GM15510 (cell line): Measurements from ENCODE around the gene SEMA3G.

Experiments used
- POLR2A ChIP-seq: IDR thresholded peaks from 3 replicates; pipeline ENCODE4 v1.6.1; 2011; ENCODE audit warnings: borderline replicate concordance; ENCODE audit not compliant: insufficient read length; ENCODE audit errors: extremely low read depth

SEMA3G gene

DNA sequence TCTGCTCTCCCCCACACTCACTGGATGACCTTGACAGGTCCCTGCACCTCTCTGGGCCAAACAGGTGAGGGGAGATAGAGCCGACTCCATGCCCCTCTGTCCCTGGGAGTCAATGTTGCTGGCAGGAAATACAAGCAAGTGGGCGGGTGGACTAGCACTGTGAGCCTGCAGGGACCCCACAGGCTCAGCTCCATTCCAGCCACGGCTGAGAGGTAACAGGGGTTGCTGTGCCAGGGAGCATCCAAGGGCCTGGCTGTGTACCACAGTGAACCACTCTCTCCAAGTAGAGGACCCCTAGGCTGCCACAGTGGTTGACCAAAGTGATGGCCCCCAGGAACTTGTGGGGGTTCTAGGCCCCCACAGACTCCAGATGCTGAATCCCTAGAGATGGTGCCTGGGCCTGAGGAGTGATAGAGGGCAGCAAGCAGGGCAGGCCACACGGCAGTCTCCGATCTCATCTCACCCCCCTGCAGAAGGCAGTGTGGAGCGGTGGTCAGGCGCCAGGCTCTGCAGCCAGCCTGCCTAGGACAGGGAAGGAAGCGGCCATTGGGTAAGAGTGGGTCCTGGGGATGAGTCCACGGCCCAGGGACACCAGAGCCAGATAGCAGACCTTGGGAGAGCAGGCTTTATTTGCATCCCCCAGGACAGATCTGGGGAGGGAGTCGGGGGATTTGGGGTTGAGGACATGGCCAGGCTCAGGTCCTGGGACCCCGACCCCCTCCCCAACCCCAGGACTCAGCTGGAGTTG is 5.8 kb upstream of the SEMA3G start:
- TF ChIP-seq POLR2A = no peak

DNA sequence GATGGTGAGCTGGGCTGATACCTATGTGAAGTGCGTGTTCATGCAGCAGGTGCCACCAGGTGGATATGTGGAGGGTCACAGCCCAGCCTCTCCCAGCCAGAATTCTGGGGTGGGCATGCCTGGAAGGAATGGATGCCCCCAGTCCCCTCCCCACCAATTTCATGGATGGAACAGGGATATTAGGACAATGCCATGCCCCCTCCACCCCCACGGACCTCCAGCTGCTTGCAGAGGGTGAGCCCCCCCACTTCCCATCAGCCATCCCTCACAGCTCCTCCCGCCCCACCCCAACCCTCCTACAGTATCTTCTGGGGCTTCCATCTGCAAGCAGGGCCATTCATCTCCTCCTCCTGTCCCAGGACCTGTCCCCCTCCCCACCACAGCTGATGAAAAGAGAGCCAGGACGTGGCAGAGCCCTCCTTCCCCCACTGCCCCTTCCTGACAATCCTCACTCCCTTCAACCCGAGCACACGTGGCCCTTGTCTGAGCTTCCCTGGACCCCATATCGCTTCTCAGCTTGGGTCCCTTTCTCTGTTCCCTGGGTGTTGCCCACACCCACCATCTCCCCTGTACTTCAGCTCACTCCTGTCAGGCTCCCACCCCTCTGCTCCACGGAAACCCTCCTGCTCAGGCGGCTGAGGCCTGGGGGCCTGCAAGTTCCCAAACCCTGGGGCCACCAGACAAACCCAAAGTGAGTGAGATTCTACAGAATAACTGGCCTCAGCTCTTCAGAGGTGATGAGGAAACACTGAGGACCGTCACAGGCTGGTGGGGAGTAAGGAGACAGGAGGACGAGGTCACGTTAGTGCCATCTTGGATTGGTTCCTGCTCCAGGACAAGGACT is 2.8 kb upstream of the SEMA3G start:
- TF ChIP-seq POLR2A = no peak

DNA sequence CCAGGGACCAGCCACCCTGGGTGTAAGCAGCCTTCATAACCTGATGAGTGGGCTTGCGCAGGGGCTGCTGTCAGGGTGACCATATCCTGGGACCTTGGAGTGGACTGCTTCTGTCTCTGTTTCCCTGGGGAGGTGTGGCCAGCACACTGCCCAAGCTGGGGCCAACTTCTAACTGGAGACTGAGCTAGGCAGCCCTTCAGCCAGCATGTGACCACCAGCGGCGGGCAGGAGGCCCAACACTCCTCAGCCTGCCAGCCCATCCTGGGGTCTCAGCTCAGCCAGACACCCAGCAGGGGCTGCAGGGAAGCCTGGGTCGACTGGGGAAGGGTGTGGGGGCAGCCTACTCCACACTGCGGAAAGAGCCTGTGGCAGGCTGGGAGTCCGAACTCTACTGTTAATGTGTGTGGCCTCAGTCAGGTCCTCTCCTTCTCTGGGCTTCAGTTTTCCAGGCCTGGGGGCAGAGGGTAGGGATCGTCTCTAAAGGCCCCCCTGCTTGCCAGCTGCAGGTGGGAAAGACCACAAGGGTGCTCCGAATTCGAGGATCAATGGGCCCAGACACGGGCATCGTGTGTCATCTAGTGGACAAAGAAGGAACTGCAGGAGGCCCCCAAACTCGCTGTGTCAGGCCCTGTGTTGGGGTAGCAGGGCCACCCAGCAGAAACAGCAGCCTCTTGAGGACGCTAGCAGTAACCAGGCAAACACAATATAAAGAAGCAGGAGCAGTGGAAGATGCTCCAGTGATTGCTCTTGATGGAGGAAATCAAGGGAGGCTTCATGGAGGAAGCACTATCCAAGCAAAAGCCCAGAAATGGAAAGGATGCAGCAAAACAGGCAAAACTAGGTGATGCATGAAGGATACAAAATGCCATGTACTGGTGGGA is 2.0 kb upstream of the SEMA3G start:
- TF ChIP-seq POLR2A = no peak

DNA sequence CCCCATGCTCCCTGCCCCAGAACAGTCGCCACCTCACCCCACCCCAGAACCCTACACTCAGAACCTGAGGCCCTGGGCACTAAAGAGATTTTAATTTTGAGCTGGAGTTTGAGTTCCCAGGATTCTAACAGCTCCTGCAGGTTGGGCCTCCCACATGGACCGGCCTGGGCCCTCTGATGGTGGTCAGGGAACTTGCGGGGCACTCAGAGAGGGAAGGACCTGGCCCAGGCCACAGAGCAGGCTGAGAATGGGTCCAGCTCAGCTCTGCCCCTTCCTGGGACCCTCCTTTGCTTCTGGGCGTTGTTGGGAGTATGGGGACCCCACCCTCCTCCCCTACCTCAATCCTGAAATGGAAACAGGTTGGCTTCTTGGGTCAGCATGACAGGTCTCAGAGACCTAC is 1.1 kb upstream of the SEMA3G start:
- no peak for TF ChIP-seq POLR2A

DNA sequence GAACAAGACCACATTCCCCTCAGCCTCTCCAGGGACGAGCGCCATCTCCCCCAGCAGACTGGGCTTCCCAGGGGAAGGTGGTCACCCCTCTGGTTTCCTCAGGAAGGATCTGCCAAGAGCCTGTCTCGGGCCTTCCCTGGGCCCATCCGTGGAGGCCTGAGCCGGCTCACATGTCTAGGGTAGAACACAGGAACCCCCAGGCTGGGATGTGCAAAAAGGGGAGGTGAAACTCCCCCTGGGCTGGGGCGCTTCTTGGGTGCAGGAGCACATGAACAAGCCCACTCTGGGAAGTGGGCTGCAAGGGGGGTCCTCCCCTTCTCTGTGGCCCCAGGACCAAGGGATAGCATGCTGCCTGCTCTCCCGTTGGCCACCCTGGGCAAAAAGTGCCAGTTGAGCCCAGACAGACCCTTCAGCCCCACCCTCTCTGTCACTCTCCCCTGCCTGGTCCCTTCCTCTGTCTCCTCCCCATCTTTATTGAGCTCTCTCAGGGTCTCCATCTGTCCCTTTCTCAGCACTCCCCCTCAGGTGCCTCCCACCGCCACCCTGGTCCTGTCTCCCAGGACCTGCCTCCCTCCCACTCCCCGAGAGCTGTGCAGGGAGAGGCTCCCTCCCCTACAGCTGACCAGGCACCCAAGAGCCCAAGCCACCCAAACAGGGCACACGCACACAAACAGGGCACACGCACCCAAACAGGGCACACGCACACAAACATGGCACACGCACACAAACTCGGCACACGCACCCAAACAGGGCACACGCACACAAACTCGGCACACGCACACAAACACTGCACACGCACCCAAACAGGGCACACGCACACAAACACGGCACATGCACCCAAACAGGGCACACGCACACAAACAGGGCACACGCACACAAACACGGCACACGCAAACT is 864 bp downstream of the SEMA3G start:
- TF ChIP-seq POLR2A = no peak

DNA sequence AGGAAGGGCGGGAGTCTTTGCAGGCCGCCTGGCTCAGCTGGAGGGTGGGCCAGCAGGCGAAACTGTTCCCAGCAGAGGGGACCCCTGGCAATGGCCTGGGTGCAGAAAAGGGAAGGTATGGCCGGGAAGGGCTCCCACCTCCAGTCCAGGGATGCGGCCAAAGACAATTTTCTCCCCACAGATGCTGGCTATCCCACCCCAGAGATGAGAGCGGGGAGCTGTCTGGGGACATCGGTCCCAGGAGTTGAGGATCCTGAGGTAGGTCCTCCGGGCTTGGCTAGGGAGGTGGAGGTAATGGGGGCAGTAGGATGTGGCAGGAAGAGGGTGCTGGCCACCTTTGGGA is 1.7 kb downstream of the SEMA3G start:
- no peak for TF ChIP-seq POLR2A

DNA sequence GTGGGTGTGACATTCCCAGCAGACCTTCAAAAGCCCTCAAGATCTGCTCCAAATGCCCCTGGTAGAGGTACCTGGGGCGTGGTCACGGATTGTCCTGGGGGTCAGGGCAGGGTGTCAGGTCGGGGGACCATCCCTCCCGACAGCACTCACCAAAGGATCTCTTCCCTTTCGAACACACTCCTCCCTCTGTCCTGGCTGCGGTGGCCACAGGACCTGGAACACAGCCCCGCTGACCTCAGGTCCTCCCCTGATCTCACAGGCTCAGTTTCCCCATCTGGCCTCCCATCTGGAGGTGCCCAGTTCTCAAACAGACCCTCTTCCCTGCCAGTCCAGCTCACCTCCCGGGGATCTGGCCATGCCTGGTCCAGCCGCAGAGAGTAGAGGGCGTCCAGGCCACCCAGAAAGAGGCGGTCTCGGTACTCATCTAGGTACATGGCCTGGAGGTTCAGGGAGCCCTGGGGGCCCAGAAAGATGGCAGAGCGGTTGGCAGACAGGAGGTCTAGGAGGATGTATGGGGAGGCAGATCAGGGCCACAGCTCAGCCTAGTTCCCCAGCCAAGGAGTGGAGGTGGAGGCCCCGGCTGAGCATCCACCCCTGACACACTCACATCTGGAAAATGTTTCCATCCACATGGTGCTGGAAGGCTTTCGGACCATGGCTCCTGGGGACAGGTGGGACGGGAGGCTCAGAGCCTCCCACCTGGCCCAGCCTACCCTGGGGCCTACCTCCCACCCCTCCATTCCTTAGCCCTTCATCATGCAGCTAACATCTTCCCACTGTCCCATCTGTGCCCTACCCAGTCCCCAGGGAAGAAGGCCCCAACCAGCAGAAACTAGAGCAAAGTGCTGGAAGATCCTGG is 2.3 kb downstream of the SEMA3G start:
- no peak for TF ChIP-seq POLR2A

DNA sequence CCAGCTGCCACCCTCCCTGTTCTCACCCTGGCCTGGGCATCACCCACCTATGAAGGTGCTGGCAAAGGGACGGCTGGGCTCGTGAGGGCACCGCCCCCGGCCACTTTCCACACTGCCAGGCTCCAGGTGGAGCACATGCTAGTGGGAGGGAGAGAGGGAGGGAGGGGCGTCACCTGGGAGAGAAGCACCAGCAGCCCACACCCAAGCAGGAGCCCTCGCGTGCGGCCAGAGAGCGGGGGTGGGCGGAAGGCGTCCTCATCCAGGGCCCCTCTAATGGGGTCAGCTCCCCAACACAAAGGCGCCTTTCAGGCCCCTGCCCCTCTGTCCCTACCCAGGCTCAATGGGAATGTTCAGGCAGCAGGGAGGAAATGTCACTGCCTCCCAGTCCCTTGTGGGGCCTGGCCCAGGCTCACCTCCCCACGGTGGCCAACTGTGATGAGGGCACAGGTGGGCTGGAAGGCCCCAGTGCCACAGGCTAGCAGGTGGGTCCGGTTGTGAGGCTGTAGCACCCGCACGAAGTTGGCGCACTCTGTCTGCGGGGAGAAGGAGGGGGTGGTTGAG is 3.1 kb downstream of the SEMA3G start:
- no peak for TF ChIP-seq POLR2A

DNA sequence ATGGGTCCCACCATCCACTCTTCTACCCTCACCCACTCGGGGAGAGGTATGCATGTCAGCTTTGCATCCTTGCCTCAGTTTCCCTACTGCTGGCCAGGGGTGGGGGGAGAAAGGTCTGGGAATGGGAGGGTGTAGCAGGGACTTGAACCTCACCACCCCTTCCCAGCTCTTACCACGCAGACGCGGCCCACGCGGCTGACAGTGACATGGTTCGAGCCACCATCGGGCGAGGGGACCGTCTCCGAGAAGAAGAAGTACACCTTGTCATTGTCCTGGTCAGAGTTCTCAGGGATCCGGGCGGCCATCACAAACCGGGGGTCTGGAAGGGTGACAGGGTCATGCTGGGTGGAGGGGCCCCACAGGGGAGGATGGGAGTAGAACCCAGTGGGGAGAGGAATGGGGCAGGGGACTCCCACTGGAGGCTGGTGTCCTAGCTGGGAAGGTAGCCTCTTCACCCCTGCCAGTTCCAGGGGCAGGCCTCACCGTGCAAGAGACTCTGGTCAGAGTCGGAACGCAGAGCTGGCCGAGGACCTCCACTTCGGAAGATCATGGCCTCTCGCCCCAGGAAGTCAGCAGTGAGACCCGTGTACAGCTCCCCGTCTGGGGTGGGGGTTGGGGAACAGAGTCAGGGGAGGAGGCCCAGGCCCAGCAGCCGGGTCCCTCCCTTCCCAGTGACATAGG is 3.7 kb downstream of the SEMA3G start:
- TF ChIP-seq POLR2A = no peak

DNA sequence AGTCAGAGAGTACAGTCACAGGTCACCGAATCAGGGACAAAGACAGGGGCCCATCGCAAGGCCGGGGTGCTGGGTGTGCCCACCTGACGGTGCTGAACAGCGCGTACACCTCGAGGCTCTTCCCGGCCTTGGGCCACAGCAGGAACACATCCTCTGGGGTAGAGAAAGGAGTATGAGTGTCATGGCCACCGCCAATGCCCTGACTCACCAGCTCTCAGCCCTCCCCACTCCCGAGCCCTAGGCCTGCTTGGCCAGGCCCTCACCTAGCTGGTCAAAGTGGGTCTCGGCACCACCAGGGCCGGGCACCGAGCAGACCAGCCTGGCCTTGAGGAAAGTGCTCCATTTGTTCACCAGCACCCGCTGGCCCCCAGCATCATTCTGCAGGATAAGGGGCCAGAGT is 4.2 kb downstream of the SEMA3G start:
- no peak for TF ChIP-seq POLR2A

DNA sequence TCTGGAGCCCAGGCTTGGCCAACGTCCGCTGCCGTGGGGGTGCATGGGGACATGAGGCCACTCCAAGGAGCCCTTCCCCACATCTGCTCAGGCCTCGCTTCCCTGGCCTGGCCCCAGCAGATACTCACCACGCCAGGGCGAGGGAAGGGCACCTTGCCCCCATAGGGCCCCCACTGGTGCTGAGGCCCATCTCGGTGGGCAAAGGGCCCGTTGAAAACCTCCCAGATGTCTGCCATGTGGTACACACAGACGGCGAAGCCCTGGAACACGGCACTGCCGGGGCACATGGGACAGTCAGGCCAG is 4.7 kb downstream of the SEMA3G start:
- TF ChIP-seq POLR2A = no peak

DNA sequence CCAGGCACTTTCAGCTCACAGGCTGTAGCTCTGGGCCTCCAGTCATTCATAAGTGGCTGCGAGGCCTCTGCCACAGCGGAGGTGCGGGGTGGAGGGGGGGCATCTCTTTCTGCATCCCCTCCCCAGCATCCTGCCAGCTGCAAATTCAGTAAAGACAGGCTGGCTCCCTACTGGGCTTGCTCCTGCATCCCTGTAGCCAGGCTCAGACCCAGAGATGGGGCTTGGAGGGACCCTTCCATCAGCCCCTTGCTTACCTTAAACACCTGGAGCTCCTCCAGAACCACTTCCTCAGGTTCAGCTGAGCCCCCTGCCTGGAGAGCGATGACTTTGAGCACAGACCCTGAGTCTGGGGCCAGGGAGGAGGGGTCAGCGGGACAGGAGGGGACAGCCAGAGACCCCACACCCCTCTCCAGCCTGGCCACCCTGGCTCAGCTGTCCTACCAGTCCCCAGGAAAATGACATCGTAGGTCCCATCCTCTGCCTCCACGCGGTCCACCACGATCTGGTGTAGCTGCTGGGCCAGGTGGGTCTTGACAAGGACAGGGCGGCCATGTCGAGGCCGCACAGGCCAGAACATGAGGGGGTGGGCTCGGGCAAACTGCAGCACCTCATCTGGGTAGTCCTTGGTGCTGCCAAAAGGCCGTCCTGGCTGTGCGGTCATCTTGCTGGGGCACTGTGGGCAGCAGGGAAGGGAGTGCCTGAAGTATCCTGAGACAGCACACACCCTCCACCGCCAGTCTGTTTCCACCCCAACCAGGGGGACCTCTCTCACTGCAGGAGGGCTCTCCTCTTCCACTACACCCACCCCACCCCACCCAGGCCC is 5.3 kb downstream of the SEMA3G start:
- TF ChIP-seq POLR2A = no peak
